ENCODE results near the gene TOMM20.

- TF ChIP-seq ZNF324 (tag by site-specific recombination; IDR thresholded peaks at IDR 0.05): no peak
- TF ChIP-seq KLF9 (tag by site-specific recombination; IDR thresholded peaks at IDR 0.05; ENCODE audit: low read depth): no peak
- no peak for TF ChIP-seq MZF1 (tag by site-specific recombination; IDR thresholded peaks at IDR 0.05; ENCODE audit: borderline replicate concordance)
- no peak for TF ChIP-seq ZNF394 (tag by site-specific recombination; IDR thresholded peaks at IDR 0.05; ENCODE audit: borderline replicate concordance)
- TF ChIP-seq, protein P1, sequence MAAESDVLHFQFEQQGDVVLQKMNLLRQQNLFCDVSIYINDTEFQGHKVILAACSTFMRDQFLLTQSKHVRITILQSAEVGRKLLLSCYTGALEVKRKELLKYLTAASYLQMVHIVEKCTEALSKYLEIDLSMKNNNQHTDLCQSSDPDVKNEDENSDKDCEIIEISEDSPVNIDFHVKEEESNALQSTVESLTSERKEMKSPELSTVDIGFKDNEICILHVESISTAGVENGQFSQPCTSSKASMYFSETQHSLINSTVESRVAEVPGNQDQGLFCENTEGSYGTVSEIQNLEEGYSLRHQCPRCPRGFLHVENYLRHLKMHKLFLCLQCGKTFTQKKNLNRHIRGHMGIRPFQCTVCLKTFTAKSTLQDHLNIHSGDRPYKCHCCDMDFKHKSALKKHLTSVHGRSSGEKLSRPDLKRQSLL (tag by site-specific recombination; IDR thresholded peaks at IDR 0.05): no peak
- TF ChIP-seq, protein P2, sequence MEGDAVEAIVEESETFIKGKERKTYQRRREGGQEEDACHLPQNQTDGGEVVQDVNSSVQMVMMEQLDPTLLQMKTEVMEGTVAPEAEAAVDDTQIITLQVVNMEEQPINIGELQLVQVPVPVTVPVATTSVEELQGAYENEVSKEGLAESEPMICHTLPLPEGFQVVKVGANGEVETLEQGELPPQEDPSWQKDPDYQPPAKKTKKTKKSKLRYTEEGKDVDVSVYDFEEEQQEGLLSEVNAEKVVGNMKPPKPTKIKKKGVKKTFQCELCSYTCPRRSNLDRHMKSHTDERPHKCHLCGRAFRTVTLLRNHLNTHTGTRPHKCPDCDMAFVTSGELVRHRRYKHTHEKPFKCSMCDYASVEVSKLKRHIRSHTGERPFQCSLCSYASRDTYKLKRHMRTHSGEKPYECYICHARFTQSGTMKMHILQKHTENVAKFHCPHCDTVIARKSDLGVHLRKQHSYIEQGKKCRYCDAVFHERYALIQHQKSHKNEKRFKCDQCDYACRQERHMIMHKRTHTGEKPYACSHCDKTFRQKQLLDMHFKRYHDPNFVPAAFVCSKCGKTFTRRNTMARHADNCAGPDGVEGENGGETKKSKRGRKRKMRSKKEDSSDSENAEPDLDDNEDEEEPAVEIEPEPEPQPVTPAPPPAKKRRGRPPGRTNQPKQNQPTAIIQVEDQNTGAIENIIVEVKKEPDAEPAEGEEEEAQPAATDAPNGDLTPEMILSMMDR (tag by site-specific recombination; IDR thresholded peaks at IDR 0.05): no peak
- TF ChIP-seq, protein P3, sequence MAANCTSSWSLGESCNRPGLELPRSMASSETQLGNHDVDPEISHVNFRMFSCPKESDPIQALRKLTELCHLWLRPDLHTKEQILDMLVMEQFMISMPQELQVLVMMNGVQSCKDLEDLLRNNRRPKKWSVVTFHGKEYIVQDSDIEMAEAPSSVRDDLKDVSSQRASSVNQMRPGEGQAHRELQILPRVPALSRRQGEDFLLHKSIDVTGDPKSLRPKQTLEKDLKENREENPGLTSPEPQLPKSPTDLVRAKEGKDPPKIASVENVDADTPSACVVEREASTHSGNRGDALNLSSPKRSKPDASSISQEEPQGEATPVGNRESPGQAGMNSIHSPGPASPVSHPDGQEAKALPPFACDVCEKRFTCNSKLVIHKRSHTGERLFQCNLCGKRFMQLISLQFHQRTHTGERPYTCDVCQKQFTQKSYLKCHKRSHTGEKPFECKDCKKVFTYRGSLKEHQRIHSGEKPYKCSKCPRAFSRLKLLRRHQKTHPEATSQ (tag by site-specific recombination; IDR thresholded peaks at IDR 0.05): no peak
- no peak for TF ChIP-seq ZNF747 (tag by site-specific recombination; IDR thresholded peaks at IDR 0.05)
- no peak for TF ChIP-seq BCL11B (tag by site-specific recombination; IDR thresholded peaks at IDR 0.05; ENCODE audit: low read depth)
- TF ChIP-seq KLF10 (tag by site-specific recombination; IDR thresholded peaks at IDR 0.05): no peak
These were observed 35.5 kb downstream of the TOMM20 start for GRCh38 chr1:235093013-235093695.
